Suppressor macrophage treated with lipopolysaccharide for 1 hour (primary cell): ENCODE results near the gene ASB12.
"Not testable (repeated sequence)": the region's sequence is repeated elsewhere in the genome, so short reads cannot be mapped to it uniquely, and the experiment has no call there.

Experiments
- DNase-seq, 3 donors: peaks; one replicate each; pipeline ENCODE4 v3.0.0-alpha.2; 2020 to 2022

Gene ASB12, protein sequence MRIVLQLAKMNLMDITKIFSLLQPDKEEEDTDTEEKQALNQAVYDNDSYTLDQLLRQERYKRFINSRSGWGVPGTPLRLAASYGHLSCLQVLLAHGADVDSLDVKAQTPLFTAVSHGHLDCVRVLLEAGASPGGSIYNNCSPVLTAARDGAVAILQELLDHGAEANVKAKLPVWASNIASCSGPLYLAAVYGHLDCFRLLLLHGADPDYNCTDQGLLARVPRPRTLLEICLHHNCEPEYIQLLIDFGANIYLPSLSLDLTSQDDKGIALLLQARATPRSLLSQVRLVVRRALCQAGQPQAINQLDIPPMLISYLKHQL

DNA sequence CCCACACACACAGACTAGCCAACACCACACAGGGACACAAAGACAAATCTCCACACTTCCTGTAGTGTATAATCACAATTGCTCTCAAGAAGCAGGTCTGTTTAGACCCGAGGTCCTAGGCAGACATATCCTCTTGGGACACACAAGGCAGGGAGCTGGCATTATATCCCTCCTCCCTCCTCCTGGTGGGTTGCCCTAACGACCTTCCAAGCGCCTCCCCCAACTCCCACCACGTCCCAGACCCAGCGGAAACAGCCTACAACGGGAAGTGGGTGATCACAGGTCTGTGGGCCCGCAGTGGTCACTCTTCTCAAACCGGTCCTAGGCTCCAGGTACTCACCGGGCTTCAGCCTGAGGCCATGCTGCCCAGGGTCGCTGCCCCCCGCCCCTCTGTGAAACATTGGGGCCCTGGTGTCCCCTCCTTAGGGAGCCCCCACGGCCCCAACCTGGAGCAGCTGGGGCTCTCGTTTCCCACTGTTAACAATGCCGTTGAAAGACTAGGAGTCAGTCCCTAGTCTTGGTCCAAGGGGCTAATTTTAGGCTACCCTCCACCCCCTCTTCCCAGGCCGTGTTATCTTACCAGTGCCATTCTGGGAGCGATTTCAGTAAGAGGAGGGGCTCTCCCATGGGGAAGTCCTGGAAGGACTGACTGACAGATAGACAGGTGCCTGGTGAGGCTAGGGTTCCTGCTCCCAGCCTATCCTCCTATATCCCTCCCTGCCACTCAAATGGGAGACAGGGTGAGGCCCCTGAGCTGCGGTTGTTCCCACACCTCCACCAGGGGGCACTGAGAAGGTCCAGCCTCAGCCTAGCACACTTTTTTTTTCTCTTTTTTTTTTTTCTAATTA, at the start of gene ASB12:
TSS of gene ASB12 (minus strand) at position 485 of the 848 bp plus-strand sequence. CDS start 4,957 bp downstream, outside the sequence.
- DNase-seq, result no peak

GRCh38 chrX:64265265-64265664, 34.9 kb upstream of the ASB12 start:
- no peak for DNase-seq

- DNase-seq, result no peak
Observed at GRCh38 chrX:64229154-64229553, 1.3 kb downstream of the ASB12 start.

- no peak for DNase-seq
Observed at GRCh38 chrX:64218023-64218422, 12.4 kb downstream of the ASB12 start.

DNA sequence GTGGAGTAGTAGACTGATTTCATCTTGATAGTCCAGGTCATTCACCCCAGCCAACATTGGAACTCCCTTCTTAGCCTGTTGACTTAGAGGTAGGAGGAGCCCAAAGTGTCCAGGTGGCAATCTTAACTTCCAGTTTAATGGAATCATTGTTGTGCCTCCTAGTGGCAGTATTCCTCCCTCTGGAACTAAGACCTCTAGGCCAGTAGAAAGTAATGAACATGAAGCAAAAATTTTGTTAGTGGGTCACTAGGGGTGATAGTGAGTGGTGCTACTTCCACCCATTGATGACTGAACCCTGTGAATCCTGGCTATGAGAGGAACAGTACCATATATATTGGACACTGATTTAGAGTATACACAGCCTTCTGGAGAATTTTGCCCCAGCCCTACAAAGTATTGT, 16.4 kb downstream of the ASB12 start:
- DNase-seq, result not testable (repeated sequence)

GRCh38 chrX:64206556-64207162, 23.7 kb downstream of the ASB12 start:
- no peak for DNase-seq

DNA sequence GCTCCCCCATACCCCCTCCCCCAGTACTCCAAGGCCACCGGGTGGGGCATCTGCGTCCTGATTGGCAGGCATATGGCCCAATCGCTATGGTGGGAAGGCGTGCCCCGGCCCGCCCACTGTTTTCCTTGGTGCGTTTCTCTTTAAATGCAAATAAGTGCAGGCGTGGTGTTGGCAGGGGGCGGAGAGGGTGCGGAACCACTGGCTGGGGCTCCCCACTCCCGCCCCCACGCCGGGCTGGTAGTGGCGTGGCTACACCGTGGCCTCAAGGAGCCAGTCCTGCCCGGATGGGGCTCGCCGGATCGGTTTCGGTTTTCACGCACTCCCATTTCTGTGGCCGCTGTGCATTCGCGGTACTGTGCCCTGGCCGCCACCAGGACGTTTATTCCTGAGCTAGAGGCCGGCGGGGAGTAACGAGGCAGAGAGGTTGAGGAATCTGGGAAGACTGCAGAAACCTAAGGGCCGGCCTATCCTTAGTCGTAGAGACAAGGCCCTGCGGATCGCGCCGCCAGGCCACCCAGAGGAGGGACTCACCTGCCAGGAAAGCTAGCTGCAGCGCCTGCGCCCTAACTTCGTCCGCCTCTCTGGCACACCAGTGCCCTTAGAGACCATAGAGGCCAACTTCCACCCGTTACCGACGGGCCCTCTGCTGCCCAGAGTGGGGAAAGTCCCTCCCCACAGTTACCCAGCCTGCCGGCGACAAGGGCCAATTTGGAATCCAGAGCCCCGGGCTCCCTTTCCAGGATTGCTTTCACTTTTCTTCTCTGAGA, 24.5 kb downstream of the ASB12 start:
- DNase-seq, result peak; percentile 92 to 95 (median 92)

- DNase-seq, result peak; percentile 59 to 69 (median 60)
Observed at GRCh38 chrX:64205441-64205734, 25.0 kb downstream of the ASB12 start, which contains the start of gene AMER1. Gene AMER1 (minus strand): TSS chrX:64205708. CDS start chrX:64193286, 12,422 bp downstream.

DNA sequence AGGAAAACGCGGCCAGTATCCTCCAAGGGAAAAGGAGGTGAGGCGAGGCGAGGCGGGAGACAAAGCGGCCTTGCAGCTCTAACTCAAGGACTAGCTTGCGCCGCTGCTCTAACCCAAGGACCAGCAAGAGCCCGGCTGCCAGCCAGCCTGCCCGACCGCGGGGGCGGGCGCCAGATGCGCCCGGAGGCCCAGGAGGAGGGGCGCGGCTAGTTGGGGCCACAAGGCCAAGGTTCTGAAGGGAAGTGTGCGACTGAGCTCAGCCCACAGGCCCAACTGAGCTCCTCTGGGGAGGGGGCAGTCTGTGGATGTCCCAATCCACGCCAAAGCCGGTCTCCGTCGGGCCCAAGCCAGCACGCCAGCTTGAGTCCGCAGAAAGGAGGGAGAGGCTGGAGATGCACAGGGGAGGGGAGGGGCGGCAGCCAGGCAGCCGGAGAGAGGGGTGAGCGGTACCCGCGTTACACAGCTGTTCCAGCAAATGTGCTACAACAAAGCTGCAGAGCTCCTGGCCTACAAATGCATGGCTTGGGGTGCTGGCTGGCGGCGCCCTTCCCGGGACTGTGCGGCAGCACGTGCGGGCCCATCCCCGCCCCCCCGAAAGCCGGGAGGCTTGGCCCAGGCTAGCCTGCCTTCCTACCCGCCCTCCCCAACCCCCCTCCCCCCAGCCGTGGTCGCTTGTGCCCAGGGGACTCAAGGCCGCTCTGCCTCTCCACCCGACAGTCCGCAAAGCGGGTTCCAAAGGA, 25.5 kb downstream of the ASB12 start:
- peak; percentile 24 to 50 (median 28) for DNase-seq

DNA sequence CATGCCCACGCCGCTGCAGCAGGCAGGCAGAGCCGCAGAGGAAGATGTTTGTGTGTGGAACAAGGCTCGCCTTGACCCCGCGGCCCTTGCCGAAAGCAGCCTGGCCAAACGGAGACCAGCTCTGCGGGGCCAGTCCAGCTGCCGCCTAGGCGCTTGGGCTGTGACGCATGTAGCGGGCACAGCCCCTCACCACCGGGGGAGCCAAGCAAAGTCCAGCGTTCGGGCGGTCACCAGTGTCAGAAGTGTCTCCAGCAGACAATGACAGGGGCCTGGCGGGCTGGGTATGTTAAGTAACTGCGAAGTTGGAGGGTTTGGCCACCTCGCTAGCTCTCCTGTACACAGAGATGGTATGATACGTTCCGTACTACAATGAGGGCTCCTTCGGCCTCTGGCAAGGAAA, 26.2 kb downstream of the ASB12 start:
- DNase-seq, result no peak

DNA sequence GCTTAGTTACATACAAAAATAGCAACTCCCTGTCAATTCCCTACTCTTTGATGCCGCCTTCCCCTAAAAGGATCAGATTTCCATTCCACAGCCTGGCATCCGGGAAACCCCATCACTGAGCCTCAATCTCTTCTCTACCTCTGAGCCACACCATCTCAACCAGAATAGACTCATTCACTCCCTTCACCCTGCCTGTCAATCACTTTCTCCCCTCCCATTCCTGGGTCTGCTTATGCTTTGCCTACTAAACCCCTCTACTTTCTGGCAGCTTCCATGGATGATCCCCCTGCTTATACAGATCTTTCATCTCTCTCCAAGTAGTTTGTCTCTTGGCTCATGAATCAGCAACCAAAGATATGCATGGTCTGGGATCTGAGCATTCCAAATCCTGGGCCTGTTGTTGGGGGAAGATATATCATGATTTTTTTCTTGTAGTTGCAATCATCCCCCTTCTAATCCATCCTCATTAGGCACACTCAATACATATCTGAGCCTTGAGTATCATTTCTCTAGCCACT, 27.5 kb downstream of the ASB12 start:
- no peak for DNase-seq

DNA sequence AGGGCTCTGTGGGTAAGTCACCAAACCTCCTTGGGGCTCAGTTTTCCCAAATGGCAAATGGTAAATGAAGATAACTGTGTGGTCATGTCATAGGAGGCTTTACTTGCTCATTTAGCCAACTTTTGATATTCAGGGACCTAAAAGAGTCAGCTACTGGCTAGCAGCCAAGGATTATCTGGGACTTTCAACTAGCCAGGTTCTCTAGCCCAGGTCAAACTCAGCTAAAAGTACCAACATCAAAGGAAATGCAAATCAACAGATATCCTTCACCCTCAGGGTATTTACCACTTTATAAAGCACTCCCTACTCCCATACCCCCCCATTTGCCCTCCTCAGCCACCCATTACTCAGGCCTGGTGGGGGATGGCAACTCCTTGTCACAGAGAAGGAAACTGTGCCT, 32.4 kb downstream of the ASB12 start:
- DNase-seq, result no peak

GRCh38 chrX:64196606-64197005, 33.8 kb downstream of the ASB12 start:
- DNase-seq, result no peak

GRCh38 chrX:64195862-64196261, 34.5 kb downstream of the ASB12 start:
- no peak for DNase-seq

- DNase-seq, result no peak
Observed at GRCh38 chrX:64192673-64193072, 37.7 kb downstream of the ASB12 start.

GRCh38 chrX:64192040-64192439, 38.4 kb downstream of the ASB12 start:
- DNase-seq, result no peak

DNA sequence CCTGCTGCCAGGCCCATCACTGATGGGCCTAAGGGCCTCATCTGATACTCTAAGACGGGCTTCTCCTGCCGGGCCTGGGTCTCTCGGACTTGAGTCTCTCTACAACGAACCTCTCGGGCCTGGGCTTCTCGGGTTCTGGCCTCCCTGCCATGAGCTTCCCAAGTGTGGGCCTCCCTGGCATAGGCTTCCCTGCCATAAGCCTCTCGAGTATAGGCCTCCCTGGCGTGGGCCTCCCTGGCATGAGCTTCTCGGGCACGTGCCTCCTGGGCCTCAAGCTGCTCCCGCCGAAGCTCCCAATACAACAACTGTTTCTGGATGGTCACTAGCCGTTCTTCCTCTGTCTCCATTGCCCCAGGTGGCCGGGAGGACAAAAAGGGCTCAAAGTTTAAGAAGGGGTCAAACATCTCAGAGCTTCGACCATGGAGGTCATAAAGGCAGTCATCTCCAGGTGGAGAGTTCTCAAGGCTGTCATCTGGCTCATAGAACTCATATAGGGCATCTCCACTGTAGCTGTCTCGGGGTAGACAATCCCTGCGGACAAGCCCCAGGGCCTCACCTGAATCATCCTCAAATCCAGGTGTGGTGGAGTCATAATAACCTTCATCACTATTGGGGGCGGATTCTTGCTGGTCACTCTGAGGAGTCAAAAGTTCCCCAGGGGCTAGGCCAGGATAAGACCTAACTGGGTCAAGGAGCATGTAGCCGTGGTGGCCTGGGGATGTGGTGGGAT, 39.0 kb downstream of the ASB12 start:
- DNase-seq, result no peak

DNA sequence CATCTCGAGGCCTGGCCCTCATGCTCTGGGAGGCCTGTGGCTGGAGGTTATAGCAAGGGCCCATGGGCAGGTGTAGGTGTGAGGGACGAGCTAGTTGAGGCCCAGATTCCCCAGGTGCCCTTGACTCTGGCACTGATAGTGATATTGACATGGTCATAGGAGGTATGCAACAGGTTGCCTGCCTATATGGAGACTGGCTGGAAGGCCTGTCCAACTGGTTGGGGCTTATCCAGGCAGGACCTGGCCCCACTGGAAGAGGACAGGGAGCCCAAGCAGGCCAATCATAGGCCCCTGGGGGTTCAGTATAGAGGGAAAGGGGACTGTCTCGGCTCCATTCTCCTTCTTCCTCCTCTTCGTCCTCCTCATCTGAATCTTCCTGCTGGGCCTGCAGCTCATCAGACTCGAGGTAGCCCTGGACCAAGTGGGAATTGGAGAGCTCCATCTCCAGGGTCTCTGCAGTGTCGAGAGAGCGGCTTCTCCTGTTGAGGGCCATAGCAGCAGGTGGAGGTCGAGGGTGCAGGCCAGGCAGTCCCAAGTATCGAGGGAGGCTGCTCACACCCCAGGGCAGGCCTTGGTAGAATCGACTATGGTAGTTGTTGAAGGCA, 40.2 kb downstream of the ASB12 start:
- no peak for DNase-seq

DNA sequence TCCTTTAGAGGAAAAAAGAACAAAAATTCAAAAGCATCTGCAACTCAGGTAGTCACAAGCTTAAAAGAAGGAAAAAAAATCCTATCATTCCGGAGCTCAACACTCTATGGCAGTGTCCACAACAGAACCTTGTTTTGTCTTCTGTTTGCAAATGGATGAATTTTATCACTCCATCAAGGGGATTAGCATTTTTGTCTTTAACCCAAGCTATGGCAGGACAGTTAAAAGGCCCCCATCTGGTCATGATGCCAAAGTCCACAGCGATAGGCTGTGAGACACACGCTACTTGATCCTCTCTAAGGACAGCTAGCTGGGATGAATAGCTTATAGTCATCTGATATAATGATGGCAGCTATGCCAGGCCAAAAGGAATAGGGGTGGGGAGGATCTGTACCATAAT, 41.5 kb downstream of the ASB12 start:
- DNase-seq, result no peak

DNA sequence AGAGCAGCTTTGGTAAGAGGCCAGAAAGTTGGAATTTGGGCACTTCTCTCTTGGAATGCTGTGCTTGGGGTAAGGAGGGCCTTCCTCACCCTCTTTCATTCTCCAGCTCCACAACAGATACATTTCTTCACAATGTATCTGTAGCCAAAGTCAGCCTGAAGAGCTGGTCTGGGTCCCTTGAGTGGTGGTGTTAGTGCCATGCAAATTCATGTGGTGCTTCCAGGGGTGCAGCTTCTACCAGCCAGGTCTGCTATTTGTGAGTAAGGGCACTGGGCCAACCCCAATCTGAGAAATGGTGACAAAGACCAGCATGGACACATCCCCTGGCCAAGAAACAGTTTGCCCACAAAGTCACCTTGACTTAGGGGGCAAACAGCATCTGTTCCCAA, 42.7 kb downstream of the ASB12 start:
- no peak for DNase-seq
